Adrenal gland (tissue), 12 donors: ENCODE measurements around the gene OR12D2. TPM values are rescaled to one million over a fixed set of nuclear protein-coding genes. Genes with fewer than 3 reads are reported as not detected.
"Not testable (repeated sequence)": the region's sequence is repeated elsewhere in the genome, so short reads cannot be mapped to it uniquely, and the experiment has no call there.

ENCODE experiments used
- DNase-seq, 7 donors: peaks; one replicate each; pipeline ENCODE4 v3.0.0-alpha.2; 2019 to 2020
- H3K27ac ChIP-seq, 5 donors: fragments of 200-600 bp; sonication (generic) in 4 of 5; 1 replicate in 3 of 5; 2 replicates in 2 of 5; pipeline versions ENCODE4 v1.5.1 to v1.8.0; 2016 to 2020; ENCODE audit warnings: mild to moderate bottlenecking in 1 of 5
- H3K27me3 ChIP-seq: fragments of 200-600 bp; 2 replicates; pipeline ENCODE4 v1.8.0; 2021
- H3K36me3 ChIP-seq, 2 donors: fragments of 200-600 bp; replicated peaks in 1 of 2; 1 replicate in 1 of 2; 2 replicates in 1 of 2; pipeline versions ENCODE4 v1.5.1 to v1.8.0; 2018 to 2022
- H3K4me1 ChIP-seq, 2 donors: fragments of 200-600 bp; replicated peaks in 1 of 2; 1 replicate in 1 of 2; 2 replicates in 1 of 2; pipeline versions ENCODE4 v1.5.1 to v1.8.0; 2018 to 2021
- H3K4me3 ChIP-seq, 4 donors: fragments of 200-600 bp; sonication (generic) in 3 of 4; one replicate each; pipeline ENCODE4 v1.5.1; 2016 to 2018
- H3K9me3 ChIP-seq, 3 donors: fragments of 200-600 bp; sonication (generic) in 1 of 3; replicated peaks in 1 of 3; 1 replicate in 2 of 3; 2 replicates in 1 of 3; pipeline versions ENCODE4 v1.5.1 to v1.8.0; 2016 to 2021
- POLR2A ChIP-seq, 2 donors: fragments of 450-650 bp; IDR thresholded peaks; one replicate each; pipeline ENCODE4 v1.6.1; 2017; ENCODE audit warnings: antibody characterized with exemption in 2 of 2, mild to moderate bottlenecking in 2 of 2, moderate library complexity in 1 of 2
- WGBS, 4 donors: extraction: QIAGEN DNeasy Blood & Tissue Kit in 2 of 4; methylation state at CpG; one replicate each; pipeline versions ENCODE4 v1.1.5 to v1.1.7; 2013 to 2017; 5-methylcytosine and 5-hydroxymethylcytosine counted together
- intact Hi-C, 2 donors: fragments of 100-400 bp; cut with DNase I; formaldehyde crosslinking; loops; one replicate each; pipeline versions ENCODE4 v1.14.1 to v1.15.0; 2022 to 2023
- polyA plus RNA-seq, 3 donors: library from polyadenylated mRNA; stranded (reverse); fragments of 200-250 nt in 2 of 3; fragments of 350-450 nt in 1 of 3; fragmentation: Illumina TruSeq in 1 of 3; extraction: RNeasy Lipid Tissue Mini Kit (QIAGEN cat#74804) in 1 of 3; gene quantifications; one replicate each; pipeline ENCODE4 v1.2.3, GENCODE V29; 2013 to 2014
- total RNA-seq, 9 donors: library from RNA; depleted of rRNA in 4 of 9; stranded (reverse); fragments of >200 nt in 4 of 9; fragments of 120-200 nt in 1 of 9; fragmentation: NEBNext Ultra II Directional in 1 of 9; extraction: Animal tissue kit (Norgen Biotek cat#: 25700) in 1 of 9; gene quantifications; one replicate each; pipeline versions ENCODE4 v1.1.0 to v1.2.4, GENCODE V29; 2013 to 2023
- TF ChIP-seq, protein P1 (sequence below), 6 experiments: fragments of 450-650 bp in 4 of 6; fragments of 200-600 bp in 2 of 6; sonication (generic) in 1 of 6; IDR thresholded peaks; 1 replicate in 5 of 6; 2 replicates in 1 of 6; pipeline versions ENCODE4 v1.5.1 to v1.8.0; 2016 to 2021; ENCODE audit warnings: antibody characterized with exemption in 6 of 6, mild to moderate bottlenecking in 2 of 6, moderate library complexity in 1 of 6
- donor health status: healthy with polysubstance abuse.
- donor health status: Bipolar disorder and iron deficiency.
- donor health status: DM: yes; HTN: yes; CAD: no.
- donor health status: DM: no; HTN: no; CAD: no.
- donor health status: DM: no; HTN: no; CAD: no.
- donor health status: DM: yes; HTN: yes; CAD: no.

Gene OR12D2
- total and polyA plus RNA-seq, 12 donors: not detected

DNA sequence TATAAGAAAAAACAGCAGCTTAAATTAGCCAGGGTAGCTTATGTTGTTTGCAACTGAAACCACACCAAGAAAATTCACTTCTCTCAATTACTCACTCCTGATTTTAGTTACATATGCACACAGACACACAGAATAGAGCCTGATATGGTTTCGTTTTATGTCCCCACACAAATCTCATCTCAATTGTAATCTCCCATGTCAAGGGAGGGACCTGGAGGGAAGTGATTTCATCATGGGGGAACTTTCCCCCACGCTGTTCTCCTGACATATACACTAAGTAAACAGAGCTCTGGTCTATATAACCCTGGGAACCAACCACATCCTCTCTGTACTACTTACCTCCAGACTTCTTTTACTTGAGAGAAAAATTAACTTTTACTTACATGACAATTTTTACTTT is 29.1 kb downstream of the OR12D2 start:
- 39 to 47% (median 41%) methylated on average over 2 of the region's 2 CpGs for WGBS, 4 donors
- Histone ChIP-seq H3K4me3 (no peak overlapping the region), H3K9me3 (no peaks in the 10 kb centered on the region), H3K27ac (no peak overlapping the region), H3K27me3 (no peaks in the 10 kb centered on the region), H3K36me3 (no peaks in the 10 kb centered on the region), H3K4me1 (no peaks in the 10 kb centered on the region)
- TF ChIP-seq, protein P1, sequence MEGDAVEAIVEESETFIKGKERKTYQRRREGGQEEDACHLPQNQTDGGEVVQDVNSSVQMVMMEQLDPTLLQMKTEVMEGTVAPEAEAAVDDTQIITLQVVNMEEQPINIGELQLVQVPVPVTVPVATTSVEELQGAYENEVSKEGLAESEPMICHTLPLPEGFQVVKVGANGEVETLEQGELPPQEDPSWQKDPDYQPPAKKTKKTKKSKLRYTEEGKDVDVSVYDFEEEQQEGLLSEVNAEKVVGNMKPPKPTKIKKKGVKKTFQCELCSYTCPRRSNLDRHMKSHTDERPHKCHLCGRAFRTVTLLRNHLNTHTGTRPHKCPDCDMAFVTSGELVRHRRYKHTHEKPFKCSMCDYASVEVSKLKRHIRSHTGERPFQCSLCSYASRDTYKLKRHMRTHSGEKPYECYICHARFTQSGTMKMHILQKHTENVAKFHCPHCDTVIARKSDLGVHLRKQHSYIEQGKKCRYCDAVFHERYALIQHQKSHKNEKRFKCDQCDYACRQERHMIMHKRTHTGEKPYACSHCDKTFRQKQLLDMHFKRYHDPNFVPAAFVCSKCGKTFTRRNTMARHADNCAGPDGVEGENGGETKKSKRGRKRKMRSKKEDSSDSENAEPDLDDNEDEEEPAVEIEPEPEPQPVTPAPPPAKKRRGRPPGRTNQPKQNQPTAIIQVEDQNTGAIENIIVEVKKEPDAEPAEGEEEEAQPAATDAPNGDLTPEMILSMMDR (IDR thresholded peaks at IDR 0.05): no peak
- no peak for TF ChIP-seq POLR2A (IDR thresholded peaks at IDR 0.05)
- intact Hi-C loops: no loop called here
- no peak for DNase-seq

DNA sequence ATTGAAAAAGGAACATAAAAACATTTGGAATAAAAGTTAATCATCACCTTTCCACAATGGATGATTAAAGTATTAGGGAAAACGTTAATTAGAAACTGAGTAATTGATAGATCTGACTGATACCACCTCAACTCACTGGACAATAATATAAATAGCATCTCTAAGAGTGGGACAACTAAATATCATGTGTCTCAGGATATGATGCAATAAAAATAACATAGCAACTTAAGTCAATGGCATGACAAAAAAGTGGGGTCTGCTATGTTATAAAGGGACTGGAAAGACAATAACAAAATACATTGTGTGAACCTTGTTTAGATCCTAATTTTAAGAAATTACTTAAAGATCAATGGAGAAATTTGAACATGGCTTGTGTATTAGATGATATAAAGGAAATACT is 29.6 kb downstream of the OR12D2 start:
- WGBS, 4 donors: 33 to 41% (median 39%) methylated on average over 1 of the region's 1 CpG

DNA sequence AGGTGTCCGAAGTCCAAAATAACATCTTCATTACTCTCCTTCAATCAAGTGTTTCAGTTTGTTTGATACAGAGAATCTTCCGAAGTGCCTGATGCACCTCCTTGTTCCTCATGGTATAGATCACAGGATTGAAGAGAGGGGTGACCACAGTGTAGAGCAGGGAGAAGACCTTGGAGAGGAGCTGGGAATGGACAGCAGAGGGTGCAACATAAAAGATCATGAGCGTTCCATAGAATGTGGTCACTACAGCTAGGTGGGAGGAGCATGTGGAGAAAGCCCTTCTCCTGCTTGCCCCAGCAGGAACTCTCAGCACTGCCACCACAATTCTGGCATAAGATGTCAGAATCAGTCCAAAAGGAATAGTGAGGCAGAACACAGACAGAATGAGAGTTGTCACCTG is 31.2 kb downstream of the OR12D2 start:
- WGBS, 4 donors: 77 to 79% (median 79%) methylated on average over 3 of the region's 3 CpGs
- TF ChIP-seq, protein P1 (IDR thresholded peaks at IDR 0.05): no peak
- TF ChIP-seq POLR2A (IDR thresholded peaks at IDR 0.05): no peak
- intact Hi-C loops: no loop called here
- DNase-seq: no peak
- no peaks in the 10 kb centered on the region for H3K4me1 ChIP-seq
- H3K4me3 ChIP-seq: no peak overlapping the region
- H3K36me3 ChIP-seq: no peaks in the 10 kb centered on the region
- H3K27ac ChIP-seq: no peak overlapping the region
- H3K9me3 ChIP-seq: no peaks in the 10 kb centered on the region
- no peaks in the 10 kb centered on the region for H3K27me3 ChIP-seq

More for the DNA sequence above, 29.6 kb downstream of the OR12D2 start:
- no peak overlapping the region for H3K4me3 ChIP-seq
- no peak for DNase-seq
- no peaks in the 10 kb centered on the region for H3K9me3 ChIP-seq
- no peaks in the 10 kb centered on the region for H3K27me3 ChIP-seq
- TF ChIP-seq POLR2A (IDR thresholded peaks at IDR 0.05): no peak
- TF ChIP-seq, protein P1 (IDR thresholded peaks at IDR 0.05): no peak
- intact Hi-C loops: no loop called here
- no peaks in the 10 kb centered on the region for H3K4me1 ChIP-seq
- H3K36me3 ChIP-seq: no peaks in the 10 kb centered on the region
- H3K27ac ChIP-seq: no peak overlapping the region

DNA sequence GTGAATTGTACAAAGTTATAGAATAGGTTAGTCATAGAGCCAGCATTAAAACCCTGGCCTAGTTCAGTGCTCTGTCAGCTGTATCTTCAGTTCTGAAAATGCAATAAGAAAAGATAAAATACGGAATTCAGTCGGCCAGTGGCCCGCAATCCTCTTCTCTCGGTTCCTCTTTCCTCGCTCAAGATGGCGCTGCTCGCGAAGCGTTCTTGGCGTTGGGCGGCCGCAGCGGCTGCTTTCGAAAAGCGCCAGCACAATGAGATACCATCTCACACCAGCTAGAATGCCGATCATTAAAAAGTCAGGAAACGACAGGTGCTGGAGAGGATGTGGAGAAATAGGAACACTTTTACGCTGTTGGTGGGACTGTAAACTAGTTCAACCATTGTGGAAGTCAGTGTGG is 41.3 kb downstream of the OR12D2 start:
- WGBS, 4 donors: 67 to 79% (median 68%) methylated on average over 18 of the region's 18 CpGs
- H3K4me1 ChIP-seq, DNase-seq, H3K27ac ChIP-seq, H3K4me3 ChIP-seq, H3K27me3 ChIP-seq, intact Hi-C loops, H3K9me3 ChIP-seq, H3K36me3 ChIP-seq: not testable (repeated sequence)

DNA sequence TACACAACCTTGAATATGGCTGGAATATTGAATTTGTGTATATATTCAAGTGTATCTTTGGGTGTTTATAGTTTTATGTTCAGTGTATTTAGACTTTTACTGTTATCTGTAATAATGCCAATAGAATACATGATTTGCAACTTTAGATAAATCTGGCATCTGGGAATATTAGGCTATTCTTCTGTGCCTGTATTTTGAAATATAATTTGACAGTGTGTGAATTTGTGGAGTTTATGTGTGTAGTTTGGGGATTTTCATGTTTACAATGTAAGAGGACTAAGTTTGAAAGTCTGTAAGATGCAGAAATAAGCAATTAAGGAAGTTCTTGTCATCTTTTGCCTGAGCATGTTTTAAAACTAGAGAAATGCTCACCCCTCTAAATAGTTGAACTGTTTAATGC is 43.6 kb downstream of the OR12D2 start, which contains the start of gene OR10C1:
OR10C1 (plus strand) TSS at position 301 of the 400 bp plus-strand sequence. CDS start 710 bp downstream, outside the sequence.
- H3K4me1 ChIP-seq: no peaks in the 10 kb centered on the region
- intact Hi-C loops: no loop called here
- no peak within 1 kb of the TSS for H3K27ac ChIP-seq
- no peaks in the 10 kb centered on the region for H3K27me3 ChIP-seq
- no peaks in the 10 kb centered on the region for H3K36me3 ChIP-seq
- TF ChIP-seq, protein P1 (IDR thresholded peaks at IDR 0.05): no peak
- TF ChIP-seq POLR2A (IDR thresholded peaks at IDR 0.05): no peak
- H3K9me3 ChIP-seq: no peaks in the 10 kb centered on the region
- no peak within 1 kb of the TSS for H3K4me3 ChIP-seq
- no peak for DNase-seq
